Fibroblast of lung (primary cell): Measurements from ENCODE around the gene CCDC85A. TPM values are rescaled to one million over a fixed set of nuclear protein-coding genes. Genes with fewer than 3 reads are reported as not detected.

ENCODE experiments used
- DNase-seq, 2 donors: peaks; one replicate each; pipeline versions ENCODE4 v3.0.0 to v3.0.0-alpha.2; 2010; ENCODE audit warnings: low read depth in 2 of 2
- H2AFZ ChIP-seq: 2 replicates; pipeline ENCODE4 v1.5.1; 2012; ENCODE audit warnings: low read length, control low read depth, inconsistent platforms
- H3K27ac ChIP-seq: 2 replicates; pipeline ENCODE4 v1.5.1; 2011; ENCODE audit warnings: low read length, control low read depth; ENCODE audit not compliant: insufficient read depth
- H3K27me3 ChIP-seq: 2 replicates; pipeline ENCODE4 v1.5.1; 2011; ENCODE audit warnings: mild to moderate bottlenecking, low read length; ENCODE audit not compliant: control insufficient read depth, insufficient read depth
- H3K36me3 ChIP-seq: 2 replicates; pipeline ENCODE4 v1.5.1; 2011; ENCODE audit warnings: low read length; ENCODE audit not compliant: control insufficient read depth, insufficient read depth
- H3K4me1 ChIP-seq: 2 replicates; pipeline ENCODE4 v1.5.1; 2011; ENCODE audit warnings: low read length; ENCODE audit not compliant: control insufficient read depth, insufficient read depth; ENCODE audit errors: extremely low read depth
- H3K4me2 ChIP-seq: 2 replicates; pipeline ENCODE4 v1.5.1; 2011; ENCODE audit warnings: low read length, control low read depth; ENCODE audit not compliant: insufficient read depth; ENCODE audit errors: extremely low read depth
- H3K4me3 ChIP-seq, 4 experiments: fragments of 200-600 bp in 1 of 4; sonication (generic) in 1 of 4; replicated peaks in 1 of 4; 2 replicates each; pipeline ENCODE4 v1.5.1; 2011 to 2016; ENCODE audit warnings: low read length in 4 of 4, low read depth in 3 of 4, mild to moderate bottlenecking in 3 of 4, control low read depth in 2 of 4, inconsistent platforms in 1 of 4, mixed read lengths in 1 of 4; ENCODE audit not compliant: insufficient read depth in 1 of 4; ENCODE audit errors: control extremely low read depth in 1 of 4
- H3K79me2 ChIP-seq: 2 replicates; pipeline ENCODE4 v1.5.1; 2012; ENCODE audit warnings: mild to moderate bottlenecking, low read length, inconsistent platforms; ENCODE audit not compliant: control insufficient read depth, insufficient read depth
- H3K9ac ChIP-seq: 2 replicates; pipeline ENCODE4 v1.5.1; 2011; ENCODE audit warnings: mild to moderate bottlenecking, low read length, control low read depth; ENCODE audit not compliant: insufficient read depth
- H3K9me3 ChIP-seq: 2 replicates; pipeline ENCODE4 v1.5.1; 2012; ENCODE audit warnings: low read depth, low read length; ENCODE audit not compliant: control insufficient read depth, insufficient read depth
- H4K20me1 ChIP-seq: 2 replicates; pipeline ENCODE4 v1.5.1; 2011; ENCODE audit warnings: low read length; ENCODE audit not compliant: control insufficient read depth, insufficient read depth; ENCODE audit errors: extremely low read depth
- EZH2 ChIP-seq: IDR thresholded peaks from 2 replicates; pipeline ENCODE4 v1.5.1; 2012; ENCODE audit warnings: low read length, control low read depth, mild to moderate bottlenecking; ENCODE audit errors: missing control alignments
- polyA plus RNA-seq, 2 donors: library from polyadenylated mRNA; depleted of rRNA in 1 of 2; stranded (reverse) in 1 of 2; unstranded in 1 of 2; fragments of >200 nt; gene quantifications; 2 replicates each; pipeline ENCODE4 v1.2.1, GENCODE V29; 2011 to 2012; ENCODE audit warnings: missing spikeins in 1 of 2
- total RNA-seq: library from RNA; depleted of rRNA; stranded (reverse); fragments of >200 nt; gene quantifications from 2 replicates; pipeline ENCODE4 v1.2.1, GENCODE V29; 2014
- TF ChIP-seq, protein P1 (sequence below), 2 donors: IDR thresholded peaks in 1 of 2; conservative IDR thresholded peaks in 1 of 2; 1 replicate in 1 of 2; 2 replicates in 1 of 2; pipeline ENCODE4 v1.5.1; 2011 to 2012; ENCODE audit warnings: low read length in 2 of 2, control low read depth in 1 of 2, inconsistent platforms in 1 of 2, low read depth in 1 of 2, mild to moderate bottlenecking in 1 of 2

CCDC85A gene
- total and polyA plus RNA-seq, 2 donors (not counting 1 experiment from before 2014, with no cell fraction given) = 0.03 TPM; not detected in 1

DNA sequence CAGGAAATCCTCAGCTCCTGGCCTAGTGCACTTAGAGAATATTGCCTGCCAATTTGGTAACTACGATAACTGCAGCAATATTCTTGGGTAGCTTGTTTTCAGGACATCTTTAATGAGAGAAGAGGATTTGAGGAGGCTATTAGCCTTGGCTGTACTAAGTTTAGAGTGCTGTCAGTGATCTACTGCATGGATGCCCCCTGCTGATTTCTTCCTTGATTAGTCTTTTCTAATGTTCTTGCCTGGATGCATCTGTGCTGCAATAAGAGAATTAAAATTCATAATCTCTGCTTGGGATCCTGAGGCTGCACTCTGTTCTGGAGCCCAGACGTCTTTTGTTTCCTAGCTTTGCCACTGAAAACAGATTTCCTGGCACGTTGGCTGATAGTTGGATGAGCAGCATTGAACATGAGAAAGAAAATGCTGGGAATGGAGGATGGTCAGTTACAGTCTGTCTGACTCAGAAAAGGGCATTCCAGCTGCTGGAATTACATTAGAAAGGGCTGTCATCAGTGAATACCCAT, 115.4 kb downstream of the CCDC85A start:
- Histone ChIP-seq H3K36me3 (no peaks in the 10 kb centered on the region), H3K27me3 (no peaks in the 10 kb centered on the region), H3K4me2 (no peak overlapping the region), H3K27ac (no peak overlapping the region), H4K20me1 (no peaks in the 10 kb centered on the region), H3K9me3 (no peaks in the 10 kb centered on the region), H3K4me1 (no peaks in the 10 kb centered on the region), H3K9ac (no peak overlapping the region), H3K79me2 (no peaks in the 10 kb centered on the region), H3K4me3 (no peak overlapping the region), H2AFZ (no peak overlapping the region)
- DNase-seq = peak in 1 of 2 donors; percentile 68
- no peak for TF ChIP-seq EZH2
- TF ChIP-seq, protein P1, sequence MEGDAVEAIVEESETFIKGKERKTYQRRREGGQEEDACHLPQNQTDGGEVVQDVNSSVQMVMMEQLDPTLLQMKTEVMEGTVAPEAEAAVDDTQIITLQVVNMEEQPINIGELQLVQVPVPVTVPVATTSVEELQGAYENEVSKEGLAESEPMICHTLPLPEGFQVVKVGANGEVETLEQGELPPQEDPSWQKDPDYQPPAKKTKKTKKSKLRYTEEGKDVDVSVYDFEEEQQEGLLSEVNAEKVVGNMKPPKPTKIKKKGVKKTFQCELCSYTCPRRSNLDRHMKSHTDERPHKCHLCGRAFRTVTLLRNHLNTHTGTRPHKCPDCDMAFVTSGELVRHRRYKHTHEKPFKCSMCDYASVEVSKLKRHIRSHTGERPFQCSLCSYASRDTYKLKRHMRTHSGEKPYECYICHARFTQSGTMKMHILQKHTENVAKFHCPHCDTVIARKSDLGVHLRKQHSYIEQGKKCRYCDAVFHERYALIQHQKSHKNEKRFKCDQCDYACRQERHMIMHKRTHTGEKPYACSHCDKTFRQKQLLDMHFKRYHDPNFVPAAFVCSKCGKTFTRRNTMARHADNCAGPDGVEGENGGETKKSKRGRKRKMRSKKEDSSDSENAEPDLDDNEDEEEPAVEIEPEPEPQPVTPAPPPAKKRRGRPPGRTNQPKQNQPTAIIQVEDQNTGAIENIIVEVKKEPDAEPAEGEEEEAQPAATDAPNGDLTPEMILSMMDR (conservative IDR thresholded peaks at IDR 0.05 in 1 of 2, IDR thresholded peaks at IDR 0.05 in 1 of 2; ENCODE audit: low read depth in 1 of 2, low read length in 2 of 2) = no peak

DNA sequence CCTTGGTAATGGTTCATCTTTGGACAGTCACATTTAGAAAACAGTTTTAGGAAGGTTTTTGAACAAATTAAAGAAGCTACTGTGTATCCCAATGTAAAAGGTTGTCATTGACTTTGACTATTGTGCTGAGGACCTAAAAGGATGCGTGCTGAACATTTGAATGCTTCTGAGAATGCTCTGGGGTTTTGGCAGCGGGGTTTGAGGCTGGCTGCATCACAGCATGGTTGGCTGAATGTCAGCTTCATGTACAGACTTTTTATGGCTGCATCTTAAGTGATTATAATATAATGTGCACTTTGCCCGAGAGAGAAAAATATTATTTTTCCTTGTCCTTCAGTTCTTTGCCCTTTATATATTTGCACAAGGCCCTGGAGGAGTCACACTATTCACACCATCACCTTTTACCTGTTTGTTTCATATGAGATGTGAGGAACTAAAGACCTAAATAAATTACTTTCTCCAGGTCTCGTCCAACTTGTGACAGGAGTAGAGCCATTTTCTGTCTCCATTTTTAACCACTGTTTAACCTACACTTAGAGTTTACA, 125.9 kb downstream of the CCDC85A start:
- no peak for DNase-seq
- H3K4me1 ChIP-seq = no peaks in the 10 kb centered on the region
- no peak overlapping the region for H2AFZ ChIP-seq
- H3K36me3 ChIP-seq = no peaks in the 10 kb centered on the region
- no peak overlapping the region for H3K4me2 ChIP-seq
- no peak overlapping the region for H3K4me3 ChIP-seq
- no peaks in the 10 kb centered on the region for H3K9me3 ChIP-seq
- TF ChIP-seq, protein P1 (conservative IDR thresholded peaks at IDR 0.05 in 1 of 2, IDR thresholded peaks at IDR 0.05 in 1 of 2; ENCODE audit: low read depth in 1 of 2, low read length in 2 of 2) = no peak
- TF ChIP-seq EZH2 = no peak
- H3K9ac ChIP-seq = no peak overlapping the region
- no peaks in the 10 kb centered on the region for H3K79me2 ChIP-seq
- H3K27me3 ChIP-seq = no peaks in the 10 kb centered on the region
- no peak overlapping the region for H3K27ac ChIP-seq
- H4K20me1 ChIP-seq = no peaks in the 10 kb centered on the region

DNA sequence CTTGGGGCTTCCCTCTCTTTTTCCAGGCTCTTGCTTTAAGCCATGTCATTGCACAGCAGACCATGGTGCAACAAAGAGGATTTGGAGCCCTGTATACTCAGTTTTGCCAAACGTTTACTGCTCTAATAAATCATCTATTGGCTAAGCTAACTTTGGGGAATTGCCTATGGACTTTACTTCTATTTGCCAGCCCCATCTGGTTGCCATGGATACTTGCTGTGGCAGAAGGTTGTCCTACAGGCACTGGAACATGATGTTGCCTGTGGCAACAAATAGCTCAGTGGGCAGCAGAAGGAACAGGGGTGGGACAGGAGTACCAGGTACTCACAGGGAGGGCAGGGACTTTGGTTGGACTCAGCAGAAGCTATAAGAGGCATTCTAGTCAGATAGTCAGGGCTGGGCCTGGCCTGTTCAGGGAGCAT, 129.7 kb downstream of the CCDC85A start:
- TF ChIP-seq, protein P1 (conservative IDR thresholded peaks at IDR 0.05 in 1 of 2, IDR thresholded peaks at IDR 0.05 in 1 of 2; ENCODE audit: low read depth in 1 of 2, low read length in 2 of 2) = no peak
- no peak for TF ChIP-seq EZH2
- DNase-seq = no peak
- Histone ChIP-seq H3K4me3 (no peak overlapping the region), H3K27ac (no peak overlapping the region), H4K20me1 (no peaks in the 10 kb centered on the region), H3K4me1 (no peaks in the 10 kb centered on the region), H3K27me3 (no peaks in the 10 kb centered on the region), H2AFZ (no peak overlapping the region), H3K36me3 (no peaks in the 10 kb centered on the region), H3K4me2 (no peak overlapping the region), H3K9ac (no peak overlapping the region), H3K79me2 (no peaks in the 10 kb centered on the region), H3K9me3 (no peaks in the 10 kb centered on the region)
